Neural cell (in vitro differentiated cells): Measurements from ENCODE around the gene AP4S1. TPM values are rescaled to one million over a fixed set of nuclear protein-coding genes. Genes with fewer than 3 reads are reported as not detected.

Experiments used
- H2AFZ ChIP-seq: fragments of 200-600, 300-800 bp; sonication (generic), shearing (Covaris generic); 2 replicates; pipeline ENCODE4 v1.6.0; 2014; ENCODE audit warnings: low read depth, mild to moderate bottlenecking, antibody characterized with exemption, low read length, moderate library complexity
- H3F3A ChIP-seq: fragments of 200-600 bp; shearing (Covaris generic); 2 replicates; pipeline ENCODE4 v1.6.1; 2016; ENCODE audit warnings: mild to moderate bottlenecking, moderate library complexity, mixed read lengths, antibody characterized with exemption, low read length; ENCODE audit not compliant: insufficient read depth, poor library complexity, severe bottlenecking
- H3K27ac ChIP-seq: fragments of 200-600, 300-800 bp; sonication (generic), shearing (Covaris generic); 2 replicates; pipeline ENCODE4 v1.5.1; 2014; ENCODE audit warnings: mild to moderate bottlenecking, low read length, moderate library complexity
- H3K27me3 ChIP-seq: fragments of 300-800, 200-600 bp; sonication (generic), shearing (Covaris generic); 2 replicates; pipeline ENCODE4 v1.6.0; 2014; ENCODE audit warnings: mild to moderate bottlenecking, low read depth, low read length, moderate library complexity; ENCODE audit not compliant: insufficient read depth
- H3K36me3 ChIP-seq: fragments of 300-800, 200-600 bp; sonication (generic), shearing (Covaris generic); 2 replicates; pipeline ENCODE4 v1.5.1; 2014; ENCODE audit warnings: mild to moderate bottlenecking, antibody characterized with exemption, low read length, moderate library complexity; ENCODE audit not compliant: insufficient read depth
- H3K4me2 ChIP-seq: fragments of 300-800, 200-600 bp; sonication (generic), shearing (Covaris generic); 2 replicates; pipeline ENCODE4 v1.6.0; 2014; ENCODE audit warnings: mild to moderate bottlenecking, low read length
- H3K4me3 ChIP-seq: fragments of 300-800, 200-600 bp; sonication (generic), shearing (Covaris generic); 2 replicates; pipeline ENCODE4 v1.5.1; 2014; ENCODE audit warnings: mild to moderate bottlenecking, low read length, moderate library complexity
- H3K79me2 ChIP-seq: fragments of 200-600 bp; shearing (Covaris generic); replicated peaks from 2 replicates; pipeline ENCODE4 v1.6.0; 2014; ENCODE audit warnings: mild to moderate bottlenecking, low read length, moderate library complexity; ENCODE audit not compliant: insufficient read depth
- H3K9ac ChIP-seq: fragments of 300-800, 200-600 bp; sonication (generic), shearing (Covaris generic); 2 replicates; pipeline ENCODE4 v1.6.1; 2016; ENCODE audit warnings: mild to moderate bottlenecking, low read length, mixed read lengths
- H3K9me2 ChIP-seq: fragments of 200-600 bp; shearing (Covaris generic); 2 replicates; pipeline ENCODE4 v1.6.1; 2016; ENCODE audit warnings: mild to moderate bottlenecking, low read length, mixed read lengths; ENCODE audit not compliant: insufficient read depth
- H3K9me3 ChIP-seq: fragments of 200-600, 300-800 bp; sonication (generic), shearing (Covaris generic); 2 replicates; pipeline ENCODE4 v1.6.1; 2016; ENCODE audit warnings: mild to moderate bottlenecking, mixed run types, low read length, moderate library complexity, mixed read lengths
- H4K20me1 ChIP-seq: fragments of 200-600 bp; shearing (Covaris generic); 2 replicates; pipeline ENCODE4 v1.6.1; 2016; ENCODE audit warnings: mild to moderate bottlenecking, mixed run types; ENCODE audit not compliant: insufficient read depth
- CTCF ChIP-seq: fragments of 450-650 bp; IDR thresholded peaks from 2 replicates; pipeline ENCODE4 v1.5.1; 2014; ENCODE audit warnings: antibody characterized with exemption, mild to moderate bottlenecking, moderate library complexity; ENCODE audit not compliant: poor library complexity, severe bottlenecking
- EP300 ChIP-seq: fragments of 450-650 bp; conservative IDR thresholded peaks from 2 replicates; pipeline ENCODE4 v1.6.1; 2014; ENCODE audit warnings: antibody characterized with exemption, mild to moderate bottlenecking, moderate library complexity; ENCODE audit not compliant: poor library complexity, severe bottlenecking
- EZH2 ChIP-seq: fragments of 200-600, 300-800 bp; shearing (Covaris generic), sonication (generic); IDR thresholded peaks from 2 replicates; pipeline ENCODE4 v1.6.1; 2014; ENCODE audit warnings: antibody characterized with exemption, low read length, borderline replicate concordance, mild to moderate bottlenecking; ENCODE audit not compliant: insufficient read depth, poor library complexity, severe bottlenecking
- MXI1 ChIP-seq: fragments of 450-650 bp; conservative IDR thresholded peaks from 2 replicates; pipeline ENCODE4 v1.6.1; 2014; ENCODE audit warnings: antibody characterized with exemption, mild to moderate bottlenecking; ENCODE audit not compliant: poor library complexity, severe bottlenecking
- POLR2AphosphoS5 ChIP-seq: IDR thresholded peaks from 2 replicates; pipeline ENCODE4 v1.6.1; 2012
- RAD21 ChIP-seq: fragments of 450-650 bp; conservative IDR thresholded peaks from 2 replicates; pipeline ENCODE4 v1.6.1; 2014; ENCODE audit warnings: antibody characterized with exemption, mild to moderate bottlenecking, moderate library complexity
- SMC3 ChIP-seq: fragments of 450-650 bp; conservative IDR thresholded peaks from 2 replicates; pipeline ENCODE4 v1.6.1; 2014; ENCODE audit warnings: antibody characterized with exemption, mild to moderate bottlenecking, moderate library complexity; ENCODE audit not compliant: poor library complexity
- TAF1 ChIP-seq: IDR thresholded peaks from 2 replicates; pipeline ENCODE4 v1.6.1; 2012; ENCODE audit warnings: low read depth
- polyA plus RNA-seq: library from polyadenylated mRNA; depleted of rRNA; stranded (reverse); fragments of >200 nt; gene quantifications from 2 replicates; pipeline ENCODE4 v1.2.3, GENCODE V29; 2014
- TF ChIP-seq, protein P1 (sequence below): IDR thresholded peaks from 2 replicates; pipeline ENCODE4 v1.6.1; 2012; ENCODE audit warnings: borderline replicate concordance

The AP4S1 gene
- polyA plus RNA-seq, 1 donor from 2014 or later: 20.8 TPM

- TF ChIP-seq, protein P1, sequence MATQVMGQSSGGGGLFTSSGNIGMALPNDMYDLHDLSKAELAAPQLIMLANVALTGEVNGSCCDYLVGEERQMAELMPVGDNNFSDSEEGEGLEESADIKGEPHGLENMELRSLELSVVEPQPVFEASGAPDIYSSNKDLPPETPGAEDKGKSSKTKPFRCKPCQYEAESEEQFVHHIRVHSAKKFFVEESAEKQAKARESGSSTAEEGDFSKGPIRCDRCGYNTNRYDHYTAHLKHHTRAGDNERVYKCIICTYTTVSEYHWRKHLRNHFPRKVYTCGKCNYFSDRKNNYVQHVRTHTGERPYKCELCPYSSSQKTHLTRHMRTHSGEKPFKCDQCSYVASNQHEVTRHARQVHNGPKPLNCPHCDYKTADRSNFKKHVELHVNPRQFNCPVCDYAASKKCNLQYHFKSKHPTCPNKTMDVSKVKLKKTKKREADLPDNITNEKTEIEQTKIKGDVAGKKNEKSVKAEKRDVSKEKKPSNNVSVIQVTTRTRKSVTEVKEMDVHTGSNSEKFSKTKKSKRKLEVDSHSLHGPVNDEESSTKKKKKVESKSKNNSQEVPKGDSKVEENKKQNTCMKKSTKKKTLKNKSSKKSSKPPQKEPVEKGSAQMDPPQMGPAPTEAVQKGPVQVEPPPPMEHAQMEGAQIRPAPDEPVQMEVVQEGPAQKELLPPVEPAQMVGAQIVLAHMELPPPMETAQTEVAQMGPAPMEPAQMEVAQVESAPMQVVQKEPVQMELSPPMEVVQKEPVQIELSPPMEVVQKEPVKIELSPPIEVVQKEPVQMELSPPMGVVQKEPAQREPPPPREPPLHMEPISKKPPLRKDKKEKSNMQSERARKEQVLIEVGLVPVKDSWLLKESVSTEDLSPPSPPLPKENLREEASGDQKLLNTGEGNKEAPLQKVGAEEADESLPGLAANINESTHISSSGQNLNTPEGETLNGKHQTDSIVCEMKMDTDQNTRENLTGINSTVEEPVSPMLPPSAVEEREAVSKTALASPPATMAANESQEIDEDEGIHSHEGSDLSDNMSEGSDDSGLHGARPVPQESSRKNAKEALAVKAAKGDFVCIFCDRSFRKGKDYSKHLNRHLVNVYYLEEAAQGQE: peak; percentile 14
- no peak for TF ChIP-seq MXI1
- TF ChIP-seq TAF1: peak; percentile 34
- peak; percentile 92 for TF ChIP-seq POLR2AphosphoS5
- no peaks in the 10 kb centered on the region for H3K9me3 ChIP-seq
- H3K9me2 ChIP-seq: no peaks in the 10 kb centered on the region
- H2AFZ ChIP-seq: peak within 1 kb of the TSS; percentile 80
- H3K79me2 ChIP-seq: peaks cover 55% of the 10 kb centered on the region
- no peaks in the 10 kb centered on the region for H4K20me1 ChIP-seq
- H3K4me3 ChIP-seq: peak within 1 kb of the TSS; percentile 91
- peak within 1 kb of the TSS; percentile 99 for H3K9ac ChIP-seq
- H3K36me3 ChIP-seq: no peaks in the 10 kb centered on the region
- peak within 1 kb of the TSS; percentile 90 for H3K4me2 ChIP-seq
- no peaks in the 10 kb centered on the region for H3K27me3 ChIP-seq
- no peaks in the 10 kb centered on the region for H3F3A ChIP-seq
- H3K27ac ChIP-seq: peak within 1 kb of the TSS; percentile 94
Observed at GRCh38 chr14:31026077-31026449, 614 bp downstream of the AP4S1 start, which contains the start of gene STRN3. STRN3 (minus strand) TSS chr14:31026379; CDS start chr14:31026185, 194 bp downstream.

DNA sequence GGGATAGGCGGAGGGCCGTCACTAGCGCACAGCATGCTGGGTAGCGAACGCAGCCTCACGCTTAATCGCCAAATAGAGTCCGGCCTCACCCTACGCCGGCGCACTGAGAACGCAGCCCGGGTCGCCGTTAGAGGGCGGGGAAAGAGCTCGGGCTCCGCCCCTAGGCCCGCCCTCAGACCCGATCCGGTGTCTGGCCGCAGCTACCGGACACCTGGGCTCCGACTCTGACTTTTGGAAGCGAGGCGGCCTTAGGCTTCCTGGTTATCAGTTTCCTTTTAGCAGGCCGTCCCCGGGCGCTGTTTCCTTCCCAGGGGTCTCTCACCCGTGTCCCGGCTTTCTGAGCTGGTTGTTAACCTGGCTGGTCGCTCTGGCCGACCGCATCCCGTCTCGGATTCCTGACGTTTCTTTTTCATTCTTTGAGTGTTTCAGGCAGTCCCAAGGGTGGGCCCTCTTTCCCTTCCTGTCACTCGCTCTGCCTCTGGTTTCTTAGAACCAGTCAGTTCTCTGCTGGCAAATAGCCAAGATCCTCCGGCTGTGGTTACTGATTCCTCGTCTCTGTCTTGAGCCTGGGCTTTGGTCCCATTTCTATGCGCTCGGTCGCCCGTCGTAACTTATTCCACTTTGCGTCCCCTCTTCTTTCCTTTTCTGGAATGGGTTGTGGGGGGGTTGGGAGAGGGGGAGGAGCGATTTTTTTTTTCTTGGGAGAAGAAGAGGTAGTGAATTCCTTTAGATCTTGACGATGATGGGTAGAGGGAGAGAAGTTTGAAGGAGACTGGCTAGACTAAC lies 1.2 kb downstream of the AP4S1 start:
- H3K9ac ChIP-seq: peak overlapping the region; percentile 99
- H3F3A ChIP-seq: no peaks in the 10 kb centered on the region
- no peaks in the 10 kb centered on the region for H3K27me3 ChIP-seq
- H3K9me2 ChIP-seq: no peaks in the 10 kb centered on the region
- H3K27ac ChIP-seq: peak overlapping the region; percentile 94
- H2AFZ ChIP-seq: peak overlapping the region; percentile 66
- peak overlapping the region; percentile 30 for H3K4me2 ChIP-seq
- H3K79me2 ChIP-seq: peaks cover 50% of the 10 kb centered on the region
- no peaks in the 10 kb centered on the region for H3K9me3 ChIP-seq
- H4K20me1 ChIP-seq: no peaks in the 10 kb centered on the region
- TF ChIP-seq EZH2: no peak
- peak; percentile 53 for TF ChIP-seq SMC3
- TF ChIP-seq CTCF: no peak
- TF ChIP-seq POLR2AphosphoS5: peak; percentile 20
- TF ChIP-seq, protein P1: no peak
- peak; percentile 26 for TF ChIP-seq RAD21
- TF ChIP-seq MXI1: peak; percentile 49
- peak; percentile 75 for TF ChIP-seq TAF1
- TF ChIP-seq EP300: peak; percentile 52
- peak overlapping the region; percentile 91 for H3K4me3 ChIP-seq
- H3K36me3 ChIP-seq: no peaks in the 10 kb centered on the region
